ENCODE measurements around the gene AHNAK. TPM values are rescaled to one million over a fixed set of nuclear protein-coding genes. Genes with fewer than 3 reads are reported as not detected.
"Not testable (repeated sequence)": the region's sequence is repeated elsewhere in the genome, so short reads cannot be mapped to it uniquely, and the experiment has no call there.

Gene AHNAK
- total RNA-seq, 1 donor from 2014 or later, result 1,254 TPM

GRCh38 chr11:62499944-62500649 lies 46.5 kb downstream of the AHNAK start:
- DNase-seq (ENCODE audit: low spot score), result no peak

- not testable (repeated sequence) for DNase-seq (ENCODE audit: low spot score)
Measured at GRCh38 chr11:62499311-62499943, 47.2 kb downstream of the AHNAK start.

- no peak for DNase-seq (ENCODE audit: low spot score)
Measured at GRCh38 chr11:62498492-62499286, 47.9 kb downstream of the AHNAK start.

- DNase-seq (ENCODE audit: low spot score), result no peak
Measured at GRCh38 chr11:62498031-62498430, 48.6 kb downstream of the AHNAK start.

- no peak for DNase-seq (ENCODE audit: low spot score)
Measured at GRCh38 chr11:62497132-62497801, 49.3 kb downstream of the AHNAK start.

GRCh38 chr11:62496676-62497075 lies 49.9 kb downstream of the AHNAK start:
- no peak for DNase-seq (ENCODE audit: low spot score)

- DNase-seq (ENCODE audit: low spot score), result no peak
Measured at GRCh38 chr11:62494246-62494645, 52.4 kb downstream of the AHNAK start.

- DNase-seq (ENCODE audit: low spot score), result no peak
Measured at GRCh38 chr11:62493801-62494200, 52.8 kb downstream of the AHNAK start.

GRCh38 chr11:62492586-62492985 lies 54.0 kb downstream of the AHNAK start:
- no peak for DNase-seq (ENCODE audit: low spot score)

- no peak for DNase-seq (ENCODE audit: low spot score)
Measured at GRCh38 chr11:62491571-62492329, 54.9 kb downstream of the AHNAK start.

GRCh38 chr11:62489204-62489603 lies 57.4 kb downstream of the AHNAK start:
- DNase-seq (ENCODE audit: low spot score), result no peak

GRCh38 chr11:62487738-62488551 lies 58.7 kb downstream of the AHNAK start:
- no peak for DNase-seq (ENCODE audit: low spot score)

- DNase-seq (ENCODE audit: low spot score), result no peak
Measured at GRCh38 chr11:62487136-62487535, 59.5 kb downstream of the AHNAK start.

GRCh38 chr11:62484352-62484751 lies 62.3 kb downstream of the AHNAK start:
- no peak for DNase-seq (ENCODE audit: low spot score)

- no peak for DNase-seq (ENCODE audit: low spot score)
Measured at GRCh38 chr11:62482753-62483152, 63.9 kb downstream of the AHNAK start.

GRCh38 chr11:62479631-62480201 lies 66.9 kb downstream of the AHNAK start:
- no peak for DNase-seq (ENCODE audit: low spot score)

GRCh38 chr11:62477927-62478326 lies 68.7 kb downstream of the AHNAK start:
- no peak for DNase-seq (ENCODE audit: low spot score)

GRCh38 chr11:62472063-62472884 lies 74.3 kb downstream of the AHNAK start:
- no peak for DNase-seq (ENCODE audit: low spot score)

GRCh38 chr11:62471603-62472002 lies 75.0 kb downstream of the AHNAK start:
- DNase-seq (ENCODE audit: low spot score), result no peak
